Suppressor macrophage (primary cell): ENCODE data around the gene VPS37D.
"Not testable (repeated sequence)": the region's sequence is repeated elsewhere in the genome, so short reads cannot be mapped to it uniquely, and the experiment has no call there.

ENCODE experiments used
- DNase-seq, 4 experiments: peaks; one replicate each; pipeline ENCODE4 v3.0.0-alpha.2; 2020 to 2022

VPS37D gene

GRCh38 chr7:73706126-73707044 lies 38.8 kb downstream of the VPS37D start:
- DNase-seq: no peak

DNA sequence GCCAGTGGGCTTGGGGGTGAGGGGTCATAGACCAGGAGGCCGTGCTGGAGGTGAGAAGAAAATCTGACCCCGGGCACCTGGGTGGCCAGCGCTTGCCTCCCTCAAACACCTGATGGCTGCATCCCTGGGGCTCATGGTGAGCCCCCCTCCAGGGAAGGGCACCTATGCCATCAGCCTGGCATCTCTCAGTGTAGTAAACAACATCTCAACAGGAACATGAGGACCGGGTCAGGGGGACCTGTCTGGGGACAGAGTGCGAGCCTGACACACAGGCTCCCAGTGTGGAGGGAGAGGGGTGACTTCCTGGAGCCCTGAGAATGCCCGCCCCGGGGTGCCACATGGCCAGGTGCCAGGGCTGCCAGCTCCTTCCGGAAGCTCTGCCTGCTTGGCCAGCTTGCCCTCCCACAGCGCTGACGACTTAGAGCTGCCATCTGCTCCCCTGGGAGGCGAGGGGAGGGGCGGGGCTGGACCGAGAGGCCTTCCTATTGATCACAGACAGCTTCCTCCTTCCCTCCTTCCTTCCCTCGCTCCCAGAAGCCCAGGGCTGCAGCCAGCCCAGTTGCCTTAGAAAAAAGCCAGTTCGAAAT lies 39.5 kb downstream of the VPS37D start:
- peak in 2 of 4 experiments; percentile 52 to 68 for DNase-seq

DNA sequence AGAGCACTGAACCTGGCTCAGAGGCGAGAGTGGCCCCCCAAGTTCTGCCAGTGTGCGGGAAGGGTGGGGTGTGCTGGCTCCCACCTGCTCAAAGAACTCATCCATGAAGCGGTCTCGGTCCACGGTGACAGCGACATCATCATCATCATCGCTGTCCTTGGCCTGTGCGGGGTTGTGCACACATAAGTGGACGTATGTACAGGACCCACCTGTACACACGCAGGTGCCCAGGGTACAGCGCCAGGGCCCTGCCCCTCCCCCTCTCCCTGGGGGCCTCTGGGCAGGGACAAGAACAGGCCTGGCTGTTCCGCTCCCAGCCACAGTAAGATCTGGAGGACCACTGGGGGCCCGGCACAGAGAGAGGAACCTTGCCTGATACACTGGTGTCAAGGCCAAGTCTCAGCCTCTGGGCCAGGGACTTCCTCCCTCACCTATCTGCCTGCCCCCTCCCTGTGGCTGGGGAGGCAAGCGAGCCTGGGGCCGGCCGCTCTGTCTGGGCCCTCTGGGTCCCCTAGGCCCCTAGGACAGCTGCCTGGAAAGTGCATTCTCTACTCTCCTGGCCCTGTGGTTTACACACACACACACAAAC lies 41.4 kb downstream of the VPS37D start:
- DNase-seq: no peak

GRCh38 chr7:73712773-73713172 lies 45.1 kb downstream of the VPS37D start:
- no peak for DNase-seq

- DNase-seq: not testable (repeated sequence)
Measured at GRCh38 chr7:73713319-73713718, 45.7 kb downstream of the VPS37D start.

DNA sequence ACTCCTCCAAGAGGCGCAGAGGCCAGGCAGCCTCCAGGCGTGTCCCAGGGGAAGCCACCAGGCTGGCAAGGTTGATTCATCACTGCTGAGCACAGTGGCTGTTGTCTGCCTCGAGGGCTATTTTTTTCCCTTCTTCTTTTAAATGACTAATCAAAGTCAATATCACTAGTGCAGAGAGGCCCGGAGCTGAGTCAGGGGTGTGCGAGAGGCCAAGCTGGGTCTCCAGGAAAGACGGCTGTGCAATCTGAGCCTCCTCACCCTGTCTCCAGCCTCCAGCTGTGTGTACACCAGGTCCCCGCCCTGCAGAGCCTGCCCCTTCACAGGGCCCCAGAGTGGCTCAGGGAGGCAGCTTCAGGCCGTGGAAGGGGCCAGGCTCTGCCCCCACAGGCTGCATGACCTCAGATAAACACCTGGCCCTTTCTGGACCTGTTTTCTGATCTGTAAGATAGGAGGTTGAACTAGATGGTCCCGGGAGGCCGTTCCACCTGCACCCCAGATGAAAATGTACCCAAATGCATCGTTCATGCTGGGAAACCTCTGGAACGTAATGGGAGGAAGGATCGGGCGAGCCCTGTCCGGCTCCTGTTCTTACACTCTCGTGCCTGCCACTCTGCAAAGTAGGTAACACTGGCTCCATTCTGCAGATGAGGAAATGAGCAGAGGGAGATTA lies 48.2 kb downstream of the VPS37D start:
- peak in 3 of 4 experiments; percentile 35 to 58 (median 43) for DNase-seq

DNA sequence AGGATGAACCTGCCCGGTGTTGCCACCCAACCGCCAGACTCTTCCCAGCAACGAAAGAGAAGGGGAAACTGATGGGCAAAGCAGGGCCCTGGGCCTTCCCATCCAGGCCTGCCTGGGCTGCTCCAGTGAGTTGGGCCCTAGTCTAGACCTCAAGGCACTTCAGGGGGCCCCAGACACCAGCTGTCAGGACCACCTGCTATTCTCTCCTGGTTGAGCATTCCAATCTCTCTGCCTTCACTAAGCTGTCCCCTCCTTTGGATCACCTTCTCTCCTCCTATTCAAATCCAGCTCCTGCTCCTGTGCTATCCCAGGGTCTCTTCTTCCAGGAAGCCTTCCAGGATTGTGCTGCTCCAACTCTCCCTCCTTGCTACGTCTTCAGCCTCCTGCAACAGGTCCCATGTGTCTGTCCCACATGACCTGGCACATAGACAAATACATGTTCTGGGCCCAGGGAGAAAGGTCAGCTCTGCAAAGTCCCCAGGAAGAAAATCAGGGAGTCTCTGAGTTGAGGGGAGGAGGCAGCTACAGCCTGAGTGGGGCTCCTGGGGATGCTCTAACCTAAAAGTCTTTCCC lies 48.8 kb downstream of the VPS37D start:
- DNase-seq: no peak

GRCh38 chr7:73717025-73717807 lies 49.6 kb downstream of the VPS37D start:
- DNase-seq: peak in 1 of 4 experiments; percentile 36

DNA sequence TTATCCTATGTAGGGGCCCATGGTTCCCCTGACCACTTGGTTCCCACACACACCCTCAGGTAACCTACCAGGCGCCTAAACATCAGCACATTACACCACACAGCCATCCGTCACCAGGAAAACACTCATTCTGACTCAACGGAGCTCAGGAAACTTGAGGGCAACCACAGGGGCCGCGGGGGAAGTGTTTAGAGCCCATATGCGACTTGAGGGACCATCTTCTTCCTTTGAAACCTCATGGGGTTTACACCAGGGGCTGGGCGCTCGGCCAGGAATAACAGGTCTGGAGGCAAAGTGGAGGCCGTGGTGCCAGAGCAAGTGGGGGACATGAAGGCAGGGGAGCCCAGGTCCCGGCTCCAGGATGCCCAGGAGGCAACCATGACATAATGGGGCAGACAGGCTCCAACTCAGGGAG lies 50.4 kb downstream of the VPS37D start:
- DNase-seq: peak; percentile 70 to 82 (median 72)

- DNase-seq: no peak
Measured at GRCh38 chr7:73718438-73718881, 50.8 kb downstream of the VPS37D start.

DNA sequence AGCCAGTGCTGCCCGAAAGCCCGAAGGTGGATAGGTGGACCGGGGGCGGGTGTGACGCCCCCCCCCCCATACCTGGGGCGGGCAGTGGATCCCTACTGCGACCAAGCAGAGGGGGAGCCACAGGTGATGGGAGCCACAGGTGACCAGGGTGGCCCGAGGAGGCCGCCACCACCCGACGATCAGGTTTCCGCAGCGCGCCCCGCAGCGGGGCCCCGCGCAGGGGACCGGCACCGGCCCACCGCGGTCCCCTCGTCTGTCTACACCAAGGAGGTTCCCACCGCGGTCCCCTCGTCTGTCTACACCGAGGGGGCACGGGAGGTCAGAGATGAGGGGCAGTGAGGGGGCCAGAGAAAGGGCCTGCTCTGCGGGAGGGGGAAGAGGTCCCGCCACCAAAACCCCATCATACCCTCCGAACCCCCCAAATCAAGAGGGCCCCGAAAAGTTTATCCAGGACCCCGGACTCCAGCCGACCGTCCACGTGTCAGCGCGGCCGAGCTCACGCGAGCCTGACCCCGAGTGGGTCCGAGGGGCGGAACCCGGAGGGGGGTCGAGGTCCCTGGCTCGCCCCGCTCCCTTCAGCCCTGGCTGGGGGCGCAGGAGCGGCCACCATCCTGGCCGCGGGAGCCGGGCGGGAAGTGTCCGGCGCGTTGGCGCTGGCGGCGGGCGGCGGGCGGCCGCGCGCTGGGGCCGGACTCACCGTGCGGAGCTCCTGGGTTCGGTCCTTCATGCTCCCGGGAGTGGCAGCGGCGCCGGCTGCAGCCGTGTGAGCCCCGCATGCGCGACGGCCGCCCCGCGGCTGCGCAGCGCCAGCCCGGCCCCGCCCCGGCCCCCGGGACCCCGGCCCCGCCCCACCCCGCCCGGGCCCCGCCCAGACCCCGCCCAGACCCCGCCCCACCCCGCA lies 51.5 kb downstream of the VPS37D start, which contains the start of gene STX1A:
Gene STX1A, minus strand, starts transcription at position 765 of the 901 bp plus-strand sequence. Its CDS starts 38 bp downstream, at position 727.
- peak; percentile 78 to 94 (median 86) for DNase-seq

DNA sequence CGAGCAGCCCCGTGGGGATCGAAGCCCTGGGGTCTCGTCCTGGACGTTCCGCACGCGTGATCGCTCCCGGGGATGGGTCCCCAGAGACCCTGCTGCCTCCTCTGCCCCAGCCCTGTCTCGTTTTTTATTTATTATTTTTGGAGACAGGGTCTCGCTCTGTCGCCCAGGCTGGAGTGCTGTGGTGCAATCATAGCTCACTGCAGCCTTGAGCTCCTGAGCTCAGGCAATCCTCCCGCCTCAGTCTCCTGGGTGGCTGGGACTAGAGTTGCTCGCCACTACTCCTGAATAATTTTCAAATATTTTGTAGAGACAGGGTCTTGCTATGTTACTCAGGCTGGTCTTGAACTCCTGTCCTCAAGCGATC lies 52.2 kb downstream of the VPS37D start:
- no peak for DNase-seq

DNA sequence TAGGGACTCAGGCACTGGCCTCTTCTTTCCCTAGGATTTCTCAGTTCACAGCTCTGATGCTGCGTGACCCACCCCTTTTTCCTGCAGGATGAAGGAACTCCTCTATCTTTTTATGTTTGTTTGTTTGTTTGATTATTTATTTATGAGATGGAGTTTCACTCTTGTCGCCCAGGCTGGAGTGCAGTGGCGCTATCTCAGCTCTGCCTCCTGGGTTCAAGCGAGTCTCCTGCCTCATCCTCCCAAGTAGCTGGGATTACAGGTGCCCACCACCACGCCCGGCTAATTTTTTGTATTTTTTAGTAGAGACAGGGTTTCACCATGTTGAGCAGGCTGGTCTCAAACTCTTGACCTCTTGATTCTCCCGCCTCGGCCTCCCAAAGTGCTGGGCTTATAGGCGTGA lies 52.8 kb downstream of the VPS37D start:
- not testable (repeated sequence) for DNase-seq

- no peak for DNase-seq
Measured at GRCh38 chr7:73721377-73721817, 53.8 kb downstream of the VPS37D start.
